HG03558 (cell line): ENCODE results near the gene KREMEN2.

Experiments used
- ATAC-seq: cut with Tn5 transposase; IDR thresholded peaks from one replicate; pipeline ENCODE4 v1.9.1; 2021; ENCODE audit warnings: moderate number of reproducible peaks; ENCODE audit not compliant: unreplicated experiment; ENCODE audit errors: extremely low read depth

Gene KREMEN2

GRCh38 chr16:2962334-2963073 is 1.6 kb upstream of the KREMEN2 start:
- ATAC-seq, result no peak

- ATAC-seq, result no peak
These were observed 877 bp upstream of the KREMEN2 start for GRCh38 chr16:2963074-2963722.

- no peak for ATAC-seq
These were observed 631 bp downstream of the KREMEN2 start for GRCh38 chr16:2964475-2965336.

- ATAC-seq, result no peak
These were observed 2.1 kb downstream of the KREMEN2 start for GRCh38 chr16:2966043-2966807.

GRCh38 chr16:2966808-2967191 is 2.7 kb downstream of the KREMEN2 start:
- no peak for ATAC-seq

GRCh38 chr16:2967211-2967631 is 3.1 kb downstream of the KREMEN2 start:
- no peak for ATAC-seq

GRCh38 chr16:2967721-2968161 is 3.7 kb downstream of the KREMEN2 start:
- no peak for ATAC-seq

GRCh38 chr16:2968368-2968737 is 4.3 kb downstream of the KREMEN2 start:
- no peak for ATAC-seq

- ATAC-seq, result peak; percentile 58
These were observed 4.9 kb downstream of the KREMEN2 start, which contains the start of gene PAQR4 for GRCh38 chr16:2968738-2969544. Gene PAQR4 (plus strand): TSS chr16:2969348. CDS start chr16:2969675, 327 bp downstream.

GRCh38 chr16:2969545-2970521 is 5.8 kb downstream of the KREMEN2 start:
- no peak for ATAC-seq

- no peak for ATAC-seq
These were observed 6.5 kb downstream of the KREMEN2 start for GRCh38 chr16:2970563-2970962.

- no peak for ATAC-seq
These were observed 7.3 kb downstream of the KREMEN2 start for GRCh38 chr16:2971134-2971984.

- ATAC-seq, result no peak
These were observed 8.1 kb downstream of the KREMEN2 start for GRCh38 chr16:2971985-2972784.

GRCh38 chr16:2973093-2973492 is 9.0 kb downstream of the KREMEN2 start:
- ATAC-seq, result no peak

GRCh38 chr16:2973605-2974318 is 9.7 kb downstream of the KREMEN2 start:
- ATAC-seq, result no peak
